Germinal center (tissue), 1 donor: ENCODE data around the gene CNTNAP3B.
"Not testable (repeated sequence)": the region's sequence is repeated elsewhere in the genome, so short reads cannot be mapped to it uniquely, and the experiment has no call there.

Source experiments
- DNase-seq: peaks from one replicate; pipeline ENCODE4 v3.0.0; 2012; ENCODE audit warnings: mixed read lengths, low spot score

The CNTNAP3B gene

DNA sequence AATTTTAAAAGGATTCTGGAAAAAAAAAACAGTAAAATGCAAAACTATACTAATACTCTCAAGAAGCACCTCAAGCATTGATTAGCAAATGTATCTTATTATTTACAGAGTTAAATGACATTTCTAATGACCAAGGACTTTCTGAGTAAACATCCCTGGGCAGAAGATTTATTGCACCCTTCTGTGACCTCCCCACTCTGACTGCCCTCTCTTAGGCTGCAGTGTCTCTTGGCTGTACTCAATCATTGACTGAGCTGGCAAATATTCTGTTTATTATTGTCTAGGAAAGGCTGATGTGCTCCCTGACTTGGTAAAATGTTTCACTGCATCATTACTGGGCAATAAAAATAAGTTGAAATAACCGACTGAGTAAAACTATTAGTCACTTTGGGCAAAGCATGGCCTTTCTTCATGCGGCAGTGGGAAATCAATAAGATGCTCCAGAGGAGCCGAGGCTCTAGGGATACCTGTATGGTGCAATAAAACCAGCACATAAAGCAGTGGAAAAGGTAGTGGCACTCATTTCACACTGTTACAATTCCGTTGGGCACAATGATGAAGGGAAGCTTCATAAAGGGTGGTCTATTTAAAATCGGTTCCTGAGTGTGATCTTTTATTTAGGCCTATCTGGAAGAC, 151.1 kb downstream of the CNTNAP3B start:
- DNase-seq: not testable (repeated sequence)

DNA sequence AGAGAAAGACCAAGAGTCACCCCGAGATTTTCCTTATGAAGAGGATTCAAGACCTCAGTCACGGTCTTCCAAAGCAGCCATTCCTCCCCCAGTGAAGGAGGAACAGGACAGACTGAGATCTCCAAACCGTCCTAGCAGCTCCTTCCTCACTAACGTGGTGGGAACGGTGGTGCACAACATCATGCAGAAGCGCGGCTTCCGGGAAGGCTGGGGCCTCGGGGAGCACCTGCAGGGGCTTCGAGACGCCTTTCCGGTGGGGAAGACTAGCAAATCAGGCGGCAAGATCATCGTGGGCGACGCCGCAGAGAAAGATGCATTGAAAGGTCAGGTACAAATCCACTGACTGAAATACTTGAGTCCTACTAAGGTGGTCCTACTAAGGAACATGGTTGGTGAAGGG, 154.3 kb downstream of the CNTNAP3B start:
- DNase-seq: not testable (repeated sequence)

DNA sequence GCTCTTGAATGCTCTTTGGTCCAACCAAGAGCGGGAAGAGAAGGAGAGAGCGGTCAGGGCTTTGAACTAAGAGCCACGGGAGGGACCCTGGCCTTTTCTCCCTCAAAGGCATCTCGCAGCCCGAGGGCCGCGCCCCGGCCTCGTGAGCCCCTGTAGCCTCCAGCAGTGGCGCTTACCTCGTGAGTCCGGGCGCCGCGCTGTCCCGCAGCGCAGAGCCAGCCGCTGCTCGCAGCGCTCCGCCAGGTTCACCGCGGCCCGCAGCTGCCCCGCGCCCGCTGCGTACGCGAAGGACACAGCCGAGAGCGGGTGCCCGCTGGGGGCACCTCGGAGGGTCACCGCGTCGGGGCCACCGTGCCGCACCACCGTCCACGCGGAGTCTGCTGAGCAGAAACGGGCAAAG, 176.2 kb downstream of the CNTNAP3B start:
- DNase-seq: not testable (repeated sequence)

DNA sequence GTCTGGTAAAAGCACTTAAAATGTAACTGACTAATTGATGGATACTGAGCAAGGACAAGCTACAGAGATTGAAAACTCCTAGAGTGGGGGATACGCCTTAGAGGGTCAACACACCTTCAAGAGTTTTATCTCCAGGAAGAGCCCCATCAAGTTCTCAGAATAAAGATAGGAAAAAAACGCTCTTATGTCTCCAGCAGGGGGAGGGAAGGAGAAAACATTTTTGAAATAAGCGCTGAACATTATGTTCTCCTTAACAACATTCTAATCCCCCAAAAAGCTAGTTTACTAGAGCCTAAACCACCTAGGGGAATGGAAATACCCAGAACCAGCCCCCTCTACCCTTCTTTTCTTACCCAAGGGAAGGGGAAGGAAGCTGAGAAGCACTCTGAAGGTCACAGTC, 187.5 kb downstream of the CNTNAP3B start:
- DNase-seq: not testable (repeated sequence)

DNA sequence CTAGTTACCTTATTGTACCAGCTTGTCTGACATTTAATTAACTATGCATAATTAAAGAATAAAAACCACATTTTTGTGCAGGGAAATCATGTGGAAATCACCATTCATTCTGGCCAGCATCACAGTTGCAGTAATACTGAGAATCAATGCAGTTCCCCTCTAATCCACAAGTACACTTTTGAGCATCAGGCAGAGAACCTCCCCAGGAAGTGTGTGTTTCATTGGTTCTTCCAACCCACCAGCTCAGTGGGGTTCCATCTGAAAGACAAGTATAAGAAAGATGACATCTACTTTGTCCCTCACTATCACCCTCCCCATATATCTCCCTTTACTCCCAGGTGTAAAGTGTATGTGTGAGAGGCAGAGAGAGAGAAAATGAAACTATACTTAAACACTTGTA, 191.1 kb downstream of the CNTNAP3B start:
- not testable (repeated sequence) for DNase-seq

DNA sequence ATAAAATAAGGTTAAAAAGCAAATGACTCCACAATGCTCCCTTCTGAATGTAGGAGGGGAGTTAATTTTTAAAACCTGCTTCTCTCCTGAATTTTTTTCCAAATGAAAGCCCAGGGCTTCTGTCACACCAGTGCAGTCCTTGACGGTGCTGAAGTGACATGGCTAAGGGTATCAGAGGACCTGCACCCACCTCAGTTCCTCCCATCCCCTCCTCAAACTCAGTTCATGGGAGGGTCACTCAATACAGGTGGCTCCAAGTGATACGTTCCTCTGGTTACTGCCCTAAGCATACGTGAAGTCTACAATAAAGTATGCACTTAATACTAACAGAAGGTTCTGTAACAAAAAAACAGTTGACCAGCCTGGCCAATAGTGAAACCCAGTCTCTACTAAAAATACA, 193.5 kb downstream of the CNTNAP3B start:
- not testable (repeated sequence) for DNase-seq

DNA sequence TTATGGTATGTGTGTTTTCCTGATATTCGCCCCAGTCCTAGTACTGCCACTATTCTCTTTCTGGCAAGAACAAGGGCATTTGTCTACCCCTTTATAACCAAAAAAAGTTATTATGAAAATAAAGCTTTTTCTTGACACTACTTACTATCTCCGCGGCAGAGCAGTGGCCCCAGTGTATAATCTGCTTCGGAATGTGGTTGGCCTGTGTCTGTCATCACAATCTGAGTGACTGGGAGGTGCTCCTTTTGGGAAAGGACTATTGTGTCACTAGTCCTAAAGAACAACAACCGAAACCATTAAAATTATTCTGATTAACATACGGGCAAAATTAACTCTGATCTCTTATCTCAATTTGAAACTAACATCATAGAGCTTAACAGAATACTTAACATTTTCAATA, 200.1 kb downstream of the CNTNAP3B start:
- DNase-seq: not testable (repeated sequence)

DNA sequence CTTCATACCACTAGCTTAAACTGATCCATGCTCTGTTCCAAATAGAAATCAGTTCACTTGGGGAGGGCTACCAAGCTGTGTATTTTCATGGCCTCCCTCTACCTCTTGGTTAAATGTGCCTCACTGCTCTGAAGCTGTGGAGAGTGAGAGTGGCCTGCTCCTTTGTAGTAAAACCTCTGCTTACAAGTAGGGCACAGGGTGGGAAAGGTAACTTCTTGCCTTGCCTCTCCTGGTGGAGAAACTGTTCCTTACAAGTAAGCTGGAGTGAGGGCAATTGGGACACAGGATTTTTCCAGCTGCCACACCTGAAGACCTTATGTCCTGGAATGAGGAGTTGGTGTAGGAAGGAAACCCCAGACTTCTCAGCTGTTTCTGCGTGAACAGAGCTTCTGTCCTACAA, 211.9 kb downstream of the CNTNAP3B start:
- DNase-seq: not testable (repeated sequence)

DNA sequence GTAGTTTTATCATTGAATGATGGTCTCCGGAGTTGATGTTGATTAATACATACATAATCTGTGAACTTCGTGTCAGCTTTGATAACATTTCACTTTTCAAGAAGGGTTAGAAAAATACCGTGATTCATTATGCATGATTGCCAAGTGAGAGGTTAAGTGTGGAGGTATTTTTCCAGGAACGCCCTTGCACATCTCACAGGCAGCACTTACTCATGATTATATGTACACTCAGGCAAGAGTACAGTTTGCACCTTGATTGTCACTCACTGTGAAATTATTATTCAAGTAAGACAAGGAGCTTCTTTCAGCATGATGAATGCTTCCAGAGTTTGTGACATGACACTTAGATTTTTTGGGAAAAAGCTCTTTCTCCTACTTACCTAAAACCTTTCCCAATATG, 223.7 kb downstream of the CNTNAP3B start:
- not testable (repeated sequence) for DNase-seq

DNA sequence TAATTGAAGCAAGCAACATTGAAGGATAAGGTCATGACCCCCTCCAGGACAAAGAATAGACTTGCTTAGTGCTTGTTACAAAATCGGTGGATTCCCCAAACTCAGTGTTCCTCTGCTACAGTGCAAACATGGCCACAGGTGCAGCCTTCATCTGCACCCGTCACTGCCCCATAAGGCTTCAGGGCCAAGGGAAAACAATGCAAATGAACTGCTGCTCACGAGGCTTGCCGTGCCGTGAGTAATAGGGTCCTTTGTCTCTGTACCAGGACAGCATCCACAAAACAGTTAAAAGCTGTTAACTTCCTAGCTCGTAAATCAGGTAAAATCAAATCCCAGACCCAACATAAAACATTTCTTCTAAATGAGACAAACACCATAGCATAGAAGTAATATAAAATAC, 226.5 kb downstream of the CNTNAP3B start:
- DNase-seq: not testable (repeated sequence)

DNA sequence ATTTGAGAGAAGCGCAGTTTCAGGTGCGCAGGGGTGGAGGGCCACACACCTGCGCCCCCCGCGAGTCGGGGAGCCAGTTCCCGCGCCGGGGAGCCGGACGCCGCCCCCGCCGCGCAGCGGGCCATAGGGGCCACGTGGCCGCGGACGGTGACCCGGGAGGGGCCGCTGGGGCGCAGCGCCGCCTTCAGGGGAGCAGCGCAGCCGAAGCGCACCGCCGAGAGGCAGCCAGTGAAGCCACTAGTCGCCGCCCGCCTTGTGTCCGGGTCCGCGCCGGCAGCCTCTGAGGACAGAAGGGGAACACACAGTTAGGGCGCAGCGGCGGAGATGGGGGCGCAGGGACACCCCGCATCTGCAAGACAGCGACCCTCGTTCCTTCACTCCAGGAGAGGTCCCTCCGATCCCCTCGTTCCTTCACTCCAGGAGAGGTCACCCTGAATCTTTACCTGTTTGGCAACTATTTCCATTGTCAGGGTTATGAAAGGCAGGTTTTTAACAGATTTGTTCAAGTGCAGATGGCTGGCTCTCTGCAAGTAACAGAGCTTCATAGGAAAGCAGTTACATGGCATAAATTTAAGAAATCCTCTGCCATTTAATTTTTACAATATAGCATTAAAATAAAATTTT, 230.4 kb downstream of the CNTNAP3B start:
- not testable (repeated sequence) for DNase-seq

DNA sequence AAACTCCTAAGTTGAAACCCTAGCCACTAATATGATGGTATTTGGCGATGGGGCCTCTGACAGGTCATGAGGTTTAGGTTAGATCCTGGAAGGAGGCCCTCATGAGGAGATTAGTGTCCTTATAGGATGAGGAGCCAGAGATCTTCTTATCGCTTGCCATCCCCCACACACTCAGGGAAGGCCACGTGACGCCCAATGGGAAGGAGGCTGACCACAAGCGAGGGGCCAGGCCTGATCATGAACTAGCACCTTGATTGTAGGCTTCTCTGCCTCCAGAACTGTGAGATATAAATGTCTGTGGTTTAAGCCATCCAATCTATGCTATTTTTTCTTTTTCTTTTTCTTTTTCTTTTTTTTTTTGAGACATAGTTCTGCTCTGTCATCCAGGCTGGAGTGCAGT, 254.7 kb downstream of the CNTNAP3B start:
- not testable (repeated sequence) for DNase-seq

DNA sequence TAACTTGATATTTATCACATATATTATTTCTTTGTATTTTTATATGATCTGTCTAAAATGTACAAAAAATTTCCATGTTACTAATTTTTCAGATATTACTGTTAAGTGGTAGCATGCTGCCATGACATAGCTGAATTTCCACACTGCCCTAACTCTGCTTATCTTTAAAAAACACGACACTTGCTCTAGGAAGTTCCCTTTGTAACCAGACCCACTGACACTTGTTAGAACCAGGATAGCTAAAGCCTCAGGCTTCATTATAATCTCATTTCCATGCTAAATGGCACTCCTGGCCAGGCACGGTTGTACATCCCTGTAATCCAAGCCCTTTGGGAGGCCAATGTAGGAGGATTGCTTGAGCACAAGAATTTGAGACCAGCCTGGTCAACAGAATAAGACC, 273.8 kb downstream of the CNTNAP3B start:
- not testable (repeated sequence) for DNase-seq

DNA sequence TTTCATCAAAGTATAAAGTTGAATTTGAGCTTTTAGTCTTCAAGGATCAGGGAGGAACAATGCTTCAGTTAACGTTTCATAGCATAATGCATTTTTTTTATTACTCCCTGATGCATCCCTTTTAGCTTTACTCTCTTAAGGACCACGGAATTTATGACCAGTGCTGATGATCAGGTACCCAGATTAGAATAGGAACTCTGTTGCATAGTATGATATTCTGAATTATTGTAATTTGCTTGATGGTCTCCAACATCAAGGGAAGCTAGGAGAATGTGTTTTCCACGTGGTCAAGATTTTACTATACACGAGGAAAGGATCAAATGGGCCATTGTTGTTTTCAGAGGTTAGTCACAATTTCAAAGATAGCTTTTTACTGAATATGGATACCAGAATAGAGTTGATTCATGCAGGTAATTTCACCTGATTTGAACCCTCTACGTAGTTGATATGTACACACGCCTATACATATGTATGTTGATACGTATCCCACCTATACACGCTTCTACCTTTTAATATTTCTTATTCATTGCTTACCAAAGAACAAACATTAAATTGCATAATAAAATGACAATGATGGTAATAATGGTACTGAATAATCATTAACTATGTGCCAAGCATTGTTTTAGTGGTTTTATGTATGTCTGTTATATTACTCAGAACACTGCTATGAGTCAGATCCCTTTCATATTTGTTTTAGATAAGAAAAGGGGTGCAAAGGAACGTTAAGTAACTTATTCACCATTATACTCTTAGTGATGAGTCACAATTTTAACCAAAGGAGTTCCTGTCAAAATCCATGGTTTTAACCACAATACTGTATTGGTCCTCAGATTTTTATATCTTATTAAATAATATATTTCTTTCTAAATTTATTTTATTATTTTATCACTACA, 277.1 kb downstream of the CNTNAP3B start:
- DNase-seq: not testable (repeated sequence)

DNA sequence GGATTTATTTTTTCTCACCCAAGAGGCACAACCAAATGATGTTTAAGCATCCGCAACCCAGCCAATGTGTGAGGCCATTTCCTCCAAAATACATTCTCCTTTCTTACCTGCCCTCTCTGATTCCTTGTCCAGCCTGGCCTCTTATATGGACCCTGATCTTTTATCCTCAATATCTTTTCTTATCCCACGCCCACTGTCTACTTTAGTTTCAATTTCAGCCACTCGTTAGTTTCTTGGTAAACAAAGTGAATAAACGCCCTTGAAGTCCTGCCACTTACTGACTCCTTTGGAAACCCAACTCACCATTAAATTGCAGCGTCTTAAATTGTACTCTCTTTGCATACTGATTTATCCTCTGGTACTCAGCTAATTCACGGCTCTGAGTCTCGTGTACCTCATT, 281.4 kb downstream of the CNTNAP3B start:
- not testable (repeated sequence) for DNase-seq
